ENCODE results near the gene CERCAM. TPM values are rescaled to one million over a fixed set of nuclear protein-coding genes. Genes with fewer than 3 reads are reported as not detected.

CERCAM gene
- total RNA-seq = 1 to 10 TPM; 1.9 to 2.6 TPM
- polyA plus RNA-seq = 1.1 TPM

GRCh38 chr9:128420651-128421481 lies at the start of gene CERCAM:
Gene CERCAM (plus strand): TSS chr9:128420857. CDS start chr9:128420878, 21 bp downstream.
- peaks cover 0 to 11% (median 1%) of the 10 kb centered on the region in 3 donors for H3K4me1 Mint-ChIP-seq
- Histone ChIP-seq H3K27me3 (ENCODE audit: insufficient read depth, low read length, poor library complexity, severe bottlenecking) (peaks cover 7% of the 10 kb centered on the region), H3K4me1 (ENCODE audit: insufficient read depth, low read length) (peaks cover 13% of the 10 kb centered on the region), H3K9me3 (ENCODE audit: low read length) (no peaks in the 10 kb centered on the region), H3K36me3 (ENCODE audit: insufficient read depth, low read length) (no peaks in the 10 kb centered on the region), H3K4me3 (ENCODE audit: low read length) (peak within 1 kb of the TSS; percentile 64), H3K27ac (ENCODE audit: low read depth, low read length) (peak within 1 kb of the TSS; percentile 61)
- DNase-seq = peak; percentile 29 to 69 (median 40)
- peaks cover 14 to 20% of the 10 kb centered on the region in 2 donors for H3K27me3 Mint-ChIP-seq
- H3K36me3 Mint-ChIP-seq = no peaks in the 10 kb centered on the region
- H3K4me3 Mint-ChIP-seq = peak within 1 kb of the TSS; percentile 73 to 88 (median 78)
- CTCF ChIA-PET = interaction anchor here (0.8 to 2.3 kb wide), 9 partner anchors 10 to 509 kb away, joined by 3 to 10 read pairs (median 4); no protein-coding TSS in a partner anchor
- POLR2A ChIA-PET = interaction anchor here (0.6 to 1.4 kb wide), 4 partner anchors 18 to 492 kb away, joined by 3 to 7 read pairs (median 4); partner anchors contain the start of gene URM1
- peak within 1 kb of the TSS in 3 of 8 donors; percentile 19 to 85 (median 68) for H3K27ac Mint-ChIP-seq
- H3K9me3 Mint-ChIP-seq = no peaks in the 10 kb centered on the region

- Histone ChIP-seq H3K36me3 (ENCODE audit: insufficient read depth, low read length) (peaks cover 4% of the 10 kb centered on the region), H3K4me1 (ENCODE audit: insufficient read depth, low read length) (peaks cover 18% of the 10 kb centered on the region), H3K27ac (ENCODE audit: low read depth, low read length) (peak overlapping the region; percentile 95), H3K27me3 (ENCODE audit: insufficient read depth, low read length, poor library complexity, severe bottlenecking) (no peaks in the 10 kb centered on the region), H3K9me3 (ENCODE audit: low read length) (no peaks in the 10 kb centered on the region), H3K4me3 (ENCODE audit: low read length) (peak overlapping the region; percentile 90)
- peaks cover 6 to 7% of the 10 kb centered on the region in 2 donors for H3K27me3 Mint-ChIP-seq
- DNase-seq = no peak
- H3K9me3 Mint-ChIP-seq = no peaks in the 10 kb centered on the region
- peak overlapping the region; percentile 90 to 99 (median 97) for H3K27ac Mint-ChIP-seq
- peaks cover 38 to 39% (median 38%) of the 10 kb centered on the region in 3 donors for H3K4me1 Mint-ChIP-seq
- H3K36me3 Mint-ChIP-seq = peaks cover 0 to 36% (median 0%) of the 10 kb centered on the region in 3 donors
- H3K4me3 Mint-ChIP-seq = peak overlapping the region; percentile 93 to 98 (median 97)
- POLR2A ChIA-PET = interaction anchor here (0.6 to 2.3 kb wide), 5 partner anchors 10 to 417 kb away, joined by 4 to 16 read pairs (median 4); partner anchors contain the start of genes CERCAM, GOLGA2 and SWI5
- CTCF ChIA-PET = interaction anchor here (0.8 to 2.1 kb wide), 5 partner anchors 10 to 446 kb away, joined by 3 to 16 read pairs (median 3); partner anchors contain the start of gene ENDOG
Observed at GRCh38 chr9:128371630-128372117, 49.0 kb upstream of the CERCAM start.

- Mint-ChIP-seq H3K4me1 (peaks cover 38 to 40% (median 39%) of the 10 kb centered on the region in 3 donors), H3K27ac (peak overlapping the region in 7 of 8 donors; percentile 90 to 99 (median 97)), H3K9me3 (no peaks in the 10 kb centered on the region), H3K27me3 (peaks cover under 1 to 1% of the 10 kb centered on the region in 2 donors), H3K36me3 (peaks cover 0 to 41% (median 0%) of the 10 kb centered on the region in 3 donors), H3K4me3 (peak overlapping the region; percentile 93 to 98 (median 97))
- Histone ChIP-seq H3K27me3 (ENCODE audit: insufficient read depth, low read length, poor library complexity, severe bottlenecking) (no peaks in the 10 kb centered on the region), H3K4me1 (ENCODE audit: insufficient read depth, low read length) (peaks cover 18% of the 10 kb centered on the region), H3K36me3 (ENCODE audit: insufficient read depth, low read length) (peaks cover 4% of the 10 kb centered on the region), H3K27ac (ENCODE audit: low read depth, low read length) (peak overlapping the region; percentile 95), H3K9me3 (ENCODE audit: low read length) (no peaks in the 10 kb centered on the region), H3K4me3 (ENCODE audit: low read length) (peak overlapping the region; percentile 90)
- CTCF ChIA-PET = interaction anchor here (1.5 to 1.6 kb wide), 2 partner anchors 10 to 446 kb away, joined by 3 to 5 read pairs; partner anchors contain the start of gene ENDOG
- no peak for DNase-seq
- POLR2A ChIA-PET = interaction anchor here (1.5 to 2.3 kb wide), 2 partner anchors 10 to 48 kb away, joined by 5 to 16 read pairs; partner anchors contain the start of gene CERCAM
Observed at GRCh38 chr9:128372188-128372641, 48.4 kb upstream of the CERCAM start.

- H3K4me3 Mint-ChIP-seq = peak overlapping the region; percentile 93 to 98 (median 97)
- no peaks in the 10 kb centered on the region for H3K27me3 ChIP-seq (ENCODE audit: insufficient read depth, low read length, poor library complexity, severe bottlenecking)
- no peaks in the 10 kb centered on the region for H3K9me3 ChIP-seq (ENCODE audit: low read length)
- peaks cover 5% of the 10 kb centered on the region for H3K36me3 ChIP-seq (ENCODE audit: insufficient read depth, low read length)
- peak overlapping the region; percentile 11 for H3K27ac ChIP-seq (ENCODE audit: low read depth, low read length)
- no peaks in the 10 kb centered on the region for H3K27me3 Mint-ChIP-seq
- CTCF ChIA-PET = interaction anchor here (1.5 kb wide), 1 partner anchor 11 kb away, joined by 5 read pairs; no protein-coding TSS in a partner anchor
- peaks cover 18% of the 10 kb centered on the region for H3K4me1 ChIP-seq (ENCODE audit: insufficient read depth, low read length)
- no peaks in the 10 kb centered on the region for H3K9me3 Mint-ChIP-seq
- peaks cover 0 to 43% (median 0%) of the 10 kb centered on the region in 3 donors for H3K36me3 Mint-ChIP-seq
- H3K4me1 Mint-ChIP-seq = peaks cover 38 to 40% (median 39%) of the 10 kb centered on the region in 3 donors
- peak overlapping the region in 4 of 8 donors; percentile 61 to 97 (median 91) for H3K27ac Mint-ChIP-seq
- no peak overlapping the region for H3K4me3 ChIP-seq (ENCODE audit: low read length)
- POLR2A ChIA-PET = no interaction called here
- DNase-seq = no peak
Observed at GRCh38 chr9:128372784-128373183, 47.9 kb upstream of the CERCAM start.

GRCh38 chr9:128374221-128374675 lies 46.4 kb upstream of the CERCAM start:
- Mint-ChIP-seq H3K27me3 (no peaks in the 10 kb centered on the region), H3K27ac (no peak overlapping the region), H3K9me3 (no peaks in the 10 kb centered on the region), H3K4me1 (peaks cover 39 to 41% (median 40%) of the 10 kb centered on the region in 3 donors), H3K4me3 (no peak overlapping the region), H3K36me3 (peaks cover 0 to 55% (median 0%) of the 10 kb centered on the region in 3 donors)
- ChIA-PET CTCF (no interaction called here), POLR2A (no interaction called here)
- Histone ChIP-seq H3K9me3 (ENCODE audit: low read length) (no peaks in the 10 kb centered on the region), H3K4me3 (ENCODE audit: low read length) (no peak overlapping the region), H3K4me1 (ENCODE audit: insufficient read depth, low read length) (peaks cover 18% of the 10 kb centered on the region), H3K27me3 (ENCODE audit: insufficient read depth, low read length, poor library complexity, severe bottlenecking) (no peaks in the 10 kb centered on the region), H3K36me3 (ENCODE audit: insufficient read depth, low read length) (peaks cover 7% of the 10 kb centered on the region), H3K27ac (ENCODE audit: low read depth, low read length) (no peak overlapping the region)
- DNase-seq = no peak

- peaks cover 30 to 35% (median 33%) of the 10 kb centered on the region in 3 donors for H3K4me1 Mint-ChIP-seq
Observed at GRCh38 chr9:128375865-128376264, 44.8 kb upstream of the CERCAM start.

GRCh38 chr9:128382261-128382660 lies 38.4 kb upstream of the CERCAM start:
- Mint-ChIP-seq H3K27ac (no peak overlapping the region), H3K9me3 (no peaks in the 10 kb centered on the region), H3K4me3 (no peak overlapping the region), H3K27me3 (no peaks in the 10 kb centered on the region), H3K4me1 (peaks cover 0 to 10% (median 5%) of the 10 kb centered on the region in 3 donors), H3K36me3 (peaks cover 0 to 70% (median 3%) of the 10 kb centered on the region in 3 donors)
- Histone ChIP-seq H3K27me3 (ENCODE audit: insufficient read depth, low read length, poor library complexity, severe bottlenecking) (no peaks in the 10 kb centered on the region), H3K4me1 (ENCODE audit: insufficient read depth, low read length) (no peaks in the 10 kb centered on the region), H3K36me3 (ENCODE audit: insufficient read depth, low read length) (peaks cover 33% of the 10 kb centered on the region), H3K4me3 (ENCODE audit: low read length) (no peak overlapping the region), H3K9me3 (ENCODE audit: low read length) (no peaks in the 10 kb centered on the region), H3K27ac (ENCODE audit: low read depth, low read length) (no peak overlapping the region)
- ChIA-PET POLR2A (no interaction called here), CTCF (no interaction called here)
- no peak for DNase-seq

More at GRCh38 chr9:128375865-128376264, 44.8 kb upstream of the CERCAM start:
- peaks cover 0 to 60% (median 0%) of the 10 kb centered on the region in 3 donors for H3K36me3 Mint-ChIP-seq
- ChIA-PET POLR2A (no interaction called here), CTCF (no interaction called here)
- no peaks in the 10 kb centered on the region for H3K9me3 Mint-ChIP-seq
- Histone ChIP-seq H3K4me1 (ENCODE audit: insufficient read depth, low read length) (peaks cover 12% of the 10 kb centered on the region), H3K27me3 (ENCODE audit: insufficient read depth, low read length, poor library complexity, severe bottlenecking) (no peaks in the 10 kb centered on the region), H3K27ac (ENCODE audit: low read depth, low read length) (no peak overlapping the region), H3K4me3 (ENCODE audit: low read length) (no peak overlapping the region), H3K36me3 (ENCODE audit: insufficient read depth, low read length) (peaks cover 12% of the 10 kb centered on the region), H3K9me3 (ENCODE audit: low read length) (no peaks in the 10 kb centered on the region)
- DNase-seq = no peak
- peak overlapping the region in 1 of 7 donors; percentile 67 for H3K4me3 Mint-ChIP-seq
- H3K27me3 Mint-ChIP-seq = no peaks in the 10 kb centered on the region
- H3K27ac Mint-ChIP-seq = no peak overlapping the region
